Endometrial microvascular endothelial cells (primary cell): Measurements from ENCODE around the gene DND1. TPM values are rescaled to one million over a fixed set of nuclear protein-coding genes. Genes with fewer than 3 reads are reported as not detected.
"Not testable (repeated sequence)": the region's sequence is repeated elsewhere in the genome, so short reads cannot be mapped to it uniquely, and the experiment has no call there.

ENCODE experiments used
- in situ Hi-C: cut with HindIII; loops from 2 replicates; pipeline ENCODE4 v1.10.0; 2017; ENCODE audit warnings: low sequenced_read_pairs, low pct_unique_long_range_greater_than_20kb; ENCODE audit errors: inconsistent ontology term
- total RNA-seq: library from RNA; depleted of rRNA; stranded (reverse); fragments of >200 nt; gene quantifications from one replicate; pipeline ENCODE4 v1.2.3, GENCODE V29; 2015; ENCODE audit errors: inconsistent ontology term

The DND1 gene
- total RNA-seq, result 0.37 TPM

GRCh38 chr5:140673187-140673976, at the start of gene DND1:
Gene DND1, minus strand, starts transcription at chr5:140673576. Its CDS starts 34 bp downstream, at chr5:140673542.
- in situ Hi-C loops, result no loop called here

DNA sequence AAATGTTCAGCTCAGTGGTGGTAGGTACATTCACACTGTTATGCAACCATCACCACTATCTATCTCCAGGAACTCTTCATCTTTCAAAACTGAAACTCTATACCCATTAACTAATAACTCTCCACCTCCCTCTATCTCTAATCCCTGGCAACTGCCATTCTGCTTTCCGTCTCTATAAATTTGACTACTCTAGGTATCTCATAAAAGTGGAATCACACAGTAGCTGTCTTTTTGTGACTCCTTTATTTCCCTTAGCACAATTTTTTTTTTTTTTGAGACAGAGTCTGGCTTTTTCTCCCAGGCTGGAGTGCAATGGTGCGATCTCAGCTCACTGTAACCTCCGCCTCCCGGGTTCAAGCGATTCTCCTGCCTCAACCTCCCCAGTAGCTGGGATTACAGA, 48.0 kb upstream of the DND1 start:
- in situ Hi-C loops, result not testable (repeated sequence)

DNA sequence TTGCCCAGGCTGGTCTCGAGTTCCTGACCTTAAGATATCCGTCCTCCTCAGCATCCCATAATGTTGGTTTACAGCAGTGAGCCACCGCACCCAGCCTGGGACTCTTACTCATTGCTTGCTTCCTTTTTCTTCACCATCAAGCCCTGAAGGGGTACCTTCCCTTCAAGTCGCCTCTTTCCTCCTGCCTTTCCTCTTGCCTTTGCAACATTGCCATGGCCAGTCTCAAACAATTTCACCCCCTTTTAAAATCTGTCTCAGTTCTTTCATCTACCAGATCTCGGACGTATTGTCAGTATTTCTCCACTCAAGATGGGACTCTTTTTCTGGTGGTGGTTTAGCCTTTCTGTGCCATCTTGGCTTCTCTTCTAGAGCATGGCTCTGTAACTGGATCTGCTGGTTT, 47.4 kb upstream of the DND1 start:
- in situ Hi-C loops, result not testable (repeated sequence)

- in situ Hi-C loops, result no loop called here
Observed at GRCh38 chr5:140718266-140718592, 44.9 kb upstream of the DND1 start.

DNA sequence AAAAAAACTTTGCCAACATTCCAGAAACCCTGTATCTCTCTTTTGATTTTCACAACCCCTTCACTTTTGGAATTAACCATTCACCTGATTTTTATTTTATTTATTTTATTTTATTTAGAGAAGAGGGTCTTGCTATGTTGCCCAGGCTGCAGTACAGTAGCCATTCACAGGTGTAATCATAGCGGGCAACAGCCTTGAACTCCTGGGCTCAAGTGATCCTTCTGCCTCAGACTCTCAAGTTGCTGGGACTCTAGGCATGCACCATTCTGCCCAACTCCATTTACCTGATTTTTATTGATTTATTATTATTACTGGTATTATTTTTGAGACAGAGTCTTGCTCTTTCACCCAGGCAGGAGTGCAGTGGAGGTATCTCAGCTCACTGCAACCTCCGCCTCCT, 42.9 kb upstream of the DND1 start:
- in situ Hi-C loops, result not testable (repeated sequence)

GRCh38 chr5:140713562-140714094, 40.3 kb upstream of the DND1 start:
- in situ Hi-C loops, result no loop called here

GRCh38 chr5:140711794-140712193, 38.4 kb upstream of the DND1 start:
- in situ Hi-C loops, result no loop called here

- in situ Hi-C loops, result no loop called here
Observed at GRCh38 chr5:140710899-140711552, 37.6 kb upstream of the DND1 start.

DNA sequence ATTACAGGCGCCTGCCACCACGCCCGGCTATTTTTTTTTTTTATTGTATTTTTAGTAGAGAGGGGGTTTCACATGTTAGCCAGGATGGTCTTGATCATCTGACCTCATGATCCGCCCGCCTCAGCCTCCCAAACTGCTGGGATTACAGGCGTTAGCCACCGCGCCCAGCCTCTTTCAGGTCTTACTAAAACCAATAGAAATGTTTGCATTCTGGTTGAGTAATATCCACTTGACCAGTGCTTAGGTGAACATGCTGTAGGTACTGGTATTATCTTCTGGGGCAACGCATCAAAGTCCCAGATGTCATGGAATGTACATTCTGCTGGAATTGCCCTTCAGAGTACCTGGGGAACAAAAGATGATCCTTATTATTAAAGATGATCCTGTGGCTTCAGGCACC, 35.4 kb upstream of the DND1 start:
- in situ Hi-C loops, result not testable (repeated sequence)

- in situ Hi-C loops, result no loop called here
Observed at GRCh38 chr5:140707812-140708211, 34.4 kb upstream of the DND1 start.

GRCh38 chr5:140700177-140701144, 27.1 kb upstream of the DND1 start, which contains the start of gene ZMAT2:
Gene ZMAT2, plus strand, starts transcription at chr5:140700447. Its CDS starts 14 bp downstream, at chr5:140700461.
- in situ Hi-C loops, result no loop called here

GRCh38 chr5:140696891-140697492, 23.6 kb upstream of the DND1 start:
- in situ Hi-C loops, result no loop called here

DNA sequence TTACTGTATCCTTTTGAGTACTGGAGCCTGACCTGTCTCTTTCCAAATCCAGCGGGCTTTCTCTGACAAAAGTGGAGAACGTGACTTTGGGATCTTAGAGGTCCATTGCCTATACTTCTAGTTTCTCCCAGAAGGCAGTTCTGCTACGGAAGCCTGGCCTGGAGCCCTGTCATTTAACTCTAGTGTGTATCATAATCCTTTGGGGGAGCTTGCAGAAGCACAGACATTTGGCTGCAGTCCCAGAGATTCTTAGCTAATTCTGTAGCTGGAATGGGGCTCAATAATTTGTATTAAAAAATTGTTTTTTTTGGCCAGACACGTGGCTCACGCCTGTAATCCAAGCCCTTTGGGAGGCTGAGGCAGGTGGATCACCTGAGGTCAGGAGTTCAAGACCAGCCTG, 20.9 kb upstream of the DND1 start:
- in situ Hi-C loops, result no loop called here

- in situ Hi-C loops, result no loop called here
Observed at GRCh38 chr5:140690941-140691924, 17.9 kb upstream of the DND1 start, which contains the start of the genes HARS1 and HARS2. Gene HARS1, minus strand, starts transcription at chr5:140691370. Its CDS starts 66 bp downstream, at chr5:140691304. Gene HARS2, plus strand, starts transcription at chr5:140691455. Its CDS starts 194 bp downstream, at chr5:140691649.

GRCh38 chr5:140690376-140690932, 17.1 kb upstream of the DND1 start:
- in situ Hi-C loops, result no loop called here

GRCh38 chr5:140678993-140679392, 5.6 kb upstream of the DND1 start:
- in situ Hi-C loops, result no loop called here

DNA sequence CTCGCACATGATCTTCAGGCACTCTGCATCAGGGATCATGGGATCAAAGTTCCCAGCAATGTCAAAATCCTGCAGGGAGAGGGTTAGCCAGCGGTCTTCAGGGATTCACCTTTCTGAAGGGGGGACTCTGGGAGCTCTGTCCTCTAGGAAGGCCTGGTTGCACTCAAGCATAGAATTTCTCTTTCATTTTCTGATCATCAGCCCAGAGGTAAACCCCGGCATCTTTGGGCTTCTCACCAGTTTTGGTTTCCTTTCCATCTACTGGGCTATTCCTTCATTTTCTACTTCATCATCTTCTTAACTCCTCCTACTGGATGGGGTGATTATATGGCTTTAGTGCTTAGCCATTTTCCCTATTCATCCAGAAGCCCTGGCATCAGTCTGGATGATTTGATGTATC, 4.6 kb upstream of the DND1 start:
- in situ Hi-C loops, result no loop called here
